CD8-positive, alpha-beta memory T cell (primary cell): ENCODE results near the gene NAXD. TPM values are rescaled to one million over a fixed set of nuclear protein-coding genes. Genes with fewer than 3 reads are reported as not detected.

Source experiments
- CTCF ChIA-PET: fragments of 350-600 bp; sonication (Branson Sonifier 250); formaldehyde crosslinking; loops from one replicate; lab custom pipeline; 2021; ENCODE audit warnings: antibody characterized with exemption; lab: Charles Lee
- POLR2A ChIA-PET: fragments of 350-600 bp; sonication (Branson Sonifier 250); formaldehyde crosslinking; loops from one replicate; lab custom pipeline; 2021; ENCODE audit warnings: antibody characterized with exemption; lab: Charles Lee
- DNase-seq, 5 donors: peaks; one replicate each; pipeline versions ENCODE4 v3.0.0 to v3.0.0-alpha.2; 2020 to 2022; ENCODE audit warnings: mixed read lengths in 1 of 5
- H3K27ac ChIP-seq: one replicate; pipeline ENCODE4 v1.7.0; 2013; ENCODE audit warnings: low read depth, mild to moderate bottlenecking, low read length, moderate library complexity
- H3K27me3 ChIP-seq: 2 replicates; pipeline ENCODE4 v1.7.0; 2013; ENCODE audit warnings: low read length, mild to moderate bottlenecking; ENCODE audit not compliant: insufficient read depth, poor library complexity, severe bottlenecking
- H3K36me3 ChIP-seq: 2 replicates; pipeline ENCODE4 v1.7.0; 2013; ENCODE audit warnings: mild to moderate bottlenecking, low read length, moderate library complexity; ENCODE audit not compliant: insufficient read depth
- H3K4me1 ChIP-seq: 2 replicates; pipeline ENCODE4 v1.7.0; 2013; ENCODE audit warnings: mild to moderate bottlenecking, low read length, moderate library complexity; ENCODE audit not compliant: insufficient read depth
- H3K4me3 ChIP-seq: 2 replicates; pipeline ENCODE4 v1.7.0; 2013; ENCODE audit warnings: mild to moderate bottlenecking, low read length
- H3K9me3 ChIP-seq: 2 replicates; pipeline ENCODE4 v1.7.0; 2013; ENCODE audit warnings: mild to moderate bottlenecking, low read length
- H3K27ac Mint-ChIP-seq, 8 donors: one replicate each; pipeline ENCODE4 v1.8.0; 2020 to 2021; ENCODE audit warnings: mixed read lengths in 8 of 8, mild to moderate bottlenecking in 6 of 8, inconsistent platforms in 3 of 8, moderate library complexity in 3 of 8
- H3K27me3 Mint-ChIP-seq, 2 donors: one replicate each; pipeline ENCODE4 v1.8.0; 2020 to 2021; ENCODE audit warnings: mixed read lengths in 2 of 2, mild to moderate bottlenecking in 1 of 2, moderate library complexity in 1 of 2
- H3K36me3 Mint-ChIP-seq, 3 donors: one replicate each; pipeline ENCODE4 v1.8.0; 2020 to 2021; ENCODE audit warnings: mixed read lengths in 3 of 3, inconsistent platforms in 1 of 3, mild to moderate bottlenecking in 1 of 3
- H3K4me1 Mint-ChIP-seq, 3 donors: one replicate each; pipeline ENCODE4 v1.8.0; 2020 to 2021; ENCODE audit warnings: mixed read lengths in 3 of 3, inconsistent platforms in 1 of 3, mild to moderate bottlenecking in 1 of 3
- H3K4me3 Mint-ChIP-seq, 7 donors: one replicate each; pipeline ENCODE4 v1.8.0; 2020 to 2021; ENCODE audit warnings: mixed read lengths in 7 of 7, mild to moderate bottlenecking in 6 of 7, moderate library complexity in 4 of 7, inconsistent platforms in 2 of 7
- H3K9me3 Mint-ChIP-seq, 5 donors: one replicate each; pipeline ENCODE4 v1.8.0; 2020 to 2022; ENCODE audit warnings: mixed read lengths in 5 of 5, mild to moderate bottlenecking in 3 of 5, moderate library complexity in 2 of 5, inconsistent platforms in 1 of 5
- polyA plus RNA-seq: library from polyadenylated mRNA; unstranded; fragments of 300-500 nt; fragmentation: Illumina TruSeq; gene quantifications from one replicate; pipeline ENCODE4 v1.2.3, GENCODE V29; 2021
- total RNA-seq, 2 experiments: library from RNA; stranded (reverse); gene quantifications; one replicate each; pipeline ENCODE4 v1.2.3, GENCODE V29; 2021

NAXD gene
- total and polyA plus RNA-seq, 3 experiments from 2014 or later, result 17.0 to 20.7 (median 19.9) TPM

DNA sequence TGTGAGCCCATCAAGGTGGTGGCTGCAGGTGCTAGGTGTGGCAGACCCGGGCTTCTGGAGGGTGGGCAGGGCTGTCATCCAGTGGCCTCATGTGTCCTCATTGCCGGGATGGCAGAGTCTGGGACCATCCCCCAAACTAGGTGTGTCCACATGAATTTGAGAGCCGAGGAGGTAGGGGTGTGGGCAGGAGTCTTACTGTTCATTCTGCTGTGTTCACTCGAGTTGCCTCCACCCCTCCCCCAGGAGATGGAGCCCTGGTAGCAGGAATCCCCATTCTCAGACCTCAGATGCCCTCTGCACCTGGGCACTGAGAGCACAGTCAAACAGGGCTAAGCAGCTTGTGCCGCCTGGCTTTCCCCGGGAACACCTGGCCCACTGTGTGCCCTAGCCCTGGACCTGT is 22.4 kb downstream of the NAXD start:
- Mint-ChIP-seq H3K27me3 (no peaks in the 10 kb centered on the region), H3K36me3 (peaks cover 0 to 86% (median 4%) of the 10 kb centered on the region in 3 donors), H3K27ac (no peak overlapping the region), H3K4me1 (no peaks in the 10 kb centered on the region), H3K4me3 (no peak overlapping the region), H3K9me3 (no peaks in the 10 kb centered on the region)
- ChIA-PET CTCF (no interaction called here), POLR2A (no interaction called here)
- DNase-seq, result no peak
- Histone ChIP-seq H3K36me3 (peaks cover 46% of the 10 kb centered on the region), H3K27ac (no peak overlapping the region), H3K4me1 (no peaks in the 10 kb centered on the region), H3K27me3 (no peaks in the 10 kb centered on the region), H3K9me3 (no peaks in the 10 kb centered on the region), H3K4me3 (no peak overlapping the region)

DNA sequence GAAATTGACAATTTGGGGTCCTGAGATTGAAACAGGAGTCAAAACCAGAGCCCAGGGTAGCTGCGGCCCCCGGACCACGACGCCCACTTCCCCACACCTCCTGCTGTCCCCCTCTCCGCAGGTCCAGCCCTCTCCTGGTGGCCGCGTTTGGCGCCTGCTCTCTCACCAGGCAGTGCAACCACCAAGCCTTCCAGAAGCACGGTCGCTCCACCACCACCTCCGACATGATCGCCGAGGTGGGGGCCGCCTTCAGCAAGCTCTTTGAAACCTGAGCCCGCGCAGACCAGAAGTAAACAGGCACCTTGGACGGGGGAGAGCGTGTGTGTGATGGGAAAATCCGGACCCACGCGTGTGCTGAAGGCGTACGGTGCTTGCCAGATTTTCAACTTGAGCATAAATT is 22.9 kb downstream of the NAXD start:
- Mint-ChIP-seq H3K4me1 (no peaks in the 10 kb centered on the region), H3K36me3 (peaks cover 0 to 91% (median 6%) of the 10 kb centered on the region in 3 donors), H3K27ac (peak overlapping the region in 1 of 8 donors; percentile 13), H3K4me3 (no peak overlapping the region), H3K9me3 (no peaks in the 10 kb centered on the region), H3K27me3 (no peaks in the 10 kb centered on the region)
- Histone ChIP-seq H3K4me3 (no peak overlapping the region), H3K27me3 (no peaks in the 10 kb centered on the region), H3K9me3 (no peaks in the 10 kb centered on the region), H3K4me1 (no peaks in the 10 kb centered on the region), H3K27ac (no peak overlapping the region), H3K36me3 (peaks cover 46% of the 10 kb centered on the region)
- POLR2A ChIA-PET, result no interaction called here
- CTCF ChIA-PET, result no interaction called here
- no peak for DNase-seq

DNA sequence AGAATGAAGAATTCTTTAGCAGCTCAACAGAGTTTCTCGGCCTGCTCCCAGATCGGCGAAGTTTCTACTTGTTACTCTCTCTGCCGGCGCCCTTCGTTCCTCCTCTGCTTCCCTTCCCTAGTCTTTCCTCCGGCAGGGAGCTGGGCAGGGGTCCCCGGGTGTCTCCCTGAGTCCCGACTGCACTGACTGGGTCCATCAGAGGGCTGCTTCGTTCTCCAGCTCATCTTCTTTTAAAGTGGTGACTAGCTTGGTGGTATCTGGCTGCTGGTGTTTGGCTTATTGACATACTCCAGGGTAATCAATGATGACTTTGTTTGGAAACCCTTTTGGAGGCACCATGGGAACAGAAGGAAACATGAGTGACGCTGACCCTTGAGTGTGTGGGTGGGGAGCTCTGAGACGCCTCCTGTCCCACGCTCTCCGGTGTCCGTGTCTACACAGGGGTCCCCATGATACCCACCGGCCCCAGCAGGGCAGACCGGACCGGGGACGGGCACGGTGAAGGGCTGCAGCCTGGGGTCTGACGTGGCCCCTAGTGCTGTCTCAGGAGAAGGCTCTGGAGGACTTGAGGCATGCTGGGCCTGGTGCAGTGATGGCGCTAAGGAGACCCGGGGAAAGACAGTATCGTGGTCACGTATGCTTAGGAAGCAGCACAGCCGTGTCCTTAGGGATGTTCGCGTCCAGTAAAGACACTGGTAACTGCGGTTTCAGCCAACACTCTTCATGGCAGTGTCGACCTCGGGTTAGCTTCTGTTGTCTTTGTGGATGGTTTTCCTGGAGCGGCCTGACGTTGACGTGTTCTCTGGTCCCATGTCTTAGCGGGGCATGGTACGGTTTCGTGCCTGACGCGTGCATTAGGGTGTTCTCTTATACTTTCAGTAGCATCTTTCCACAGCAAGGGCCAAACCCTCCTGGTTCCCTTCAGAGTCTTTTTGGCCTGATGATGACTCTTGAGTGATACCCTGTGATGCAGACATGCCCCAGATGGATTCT is 23.8 kb downstream of the NAXD start:
- Histone ChIP-seq H3K4me1 (no peaks in the 10 kb centered on the region), H3K36me3 (peaks cover 49% of the 10 kb centered on the region), H3K27me3 (no peaks in the 10 kb centered on the region), H3K9me3 (no peaks in the 10 kb centered on the region), H3K27ac (no peak overlapping the region), H3K4me3 (no peak overlapping the region)
- Mint-ChIP-seq H3K4me3 (no peak overlapping the region), H3K4me1 (peaks cover 0 to under 1% (median 0%) of the 10 kb centered on the region in 3 donors), H3K27ac (peak overlapping the region in 4 of 8 donors; percentile 2 to 85 (median 39)), H3K27me3 (no peaks in the 10 kb centered on the region), H3K9me3 (no peaks in the 10 kb centered on the region), H3K36me3 (peaks cover 0 to 93% (median 6%) of the 10 kb centered on the region in 3 donors)
- DNase-seq, result no peak
- ChIA-PET CTCF (no interaction called here), POLR2A (interaction anchor here (0.6 kb wide), 1 partner anchor 276 kb away, joined by 3 read pairs; no protein-coding TSS in a partner anchor)

DNA sequence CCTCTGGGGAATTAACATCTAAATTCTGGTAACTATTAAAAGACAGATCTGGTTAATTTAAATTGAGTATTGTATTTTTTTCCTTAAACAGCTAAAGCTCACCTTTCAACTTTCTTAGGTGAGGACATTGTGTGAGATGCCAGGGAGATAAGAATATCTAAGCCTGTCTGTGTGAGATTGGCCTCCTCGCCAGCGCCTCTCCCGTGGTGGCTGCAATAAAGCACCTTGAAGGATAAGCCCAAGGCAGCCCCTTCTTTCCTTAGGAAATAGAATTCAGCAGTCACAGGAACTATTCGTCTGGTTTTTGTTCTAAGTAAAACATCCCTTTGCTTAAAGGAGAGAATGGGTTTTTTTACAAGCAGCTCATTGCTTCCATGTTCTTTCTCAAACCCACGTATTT is 24.6 kb downstream of the NAXD start:
- no peaks in the 10 kb centered on the region for H3K9me3 Mint-ChIP-seq
- DNase-seq, result no peak
- Histone ChIP-seq H3K4me3 (no peak overlapping the region), H3K27ac (no peak overlapping the region), H3K27me3 (no peaks in the 10 kb centered on the region), H3K4me1 (peaks cover 4% of the 10 kb centered on the region), H3K36me3 (peaks cover 45% of the 10 kb centered on the region), H3K9me3 (no peaks in the 10 kb centered on the region)
- ChIA-PET POLR2A (interaction anchor here (0.6 kb wide), 1 partner anchor 276 kb away, joined by 3 read pairs; no protein-coding TSS in a partner anchor), CTCF (no interaction called here)
- peak overlapping the region in 1 of 7 donors; percentile 23 for H3K4me3 Mint-ChIP-seq
- no peaks in the 10 kb centered on the region for H3K27me3 Mint-ChIP-seq
- peaks cover 0 to 91% (median 6%) of the 10 kb centered on the region in 3 donors for H3K36me3 Mint-ChIP-seq
- peaks cover 0 to 7% (median 4%) of the 10 kb centered on the region in 3 donors for H3K4me1 Mint-ChIP-seq
- peak overlapping the region in 5 of 8 donors; percentile 6 to 56 (median 31) for H3K27ac Mint-ChIP-seq

DNA sequence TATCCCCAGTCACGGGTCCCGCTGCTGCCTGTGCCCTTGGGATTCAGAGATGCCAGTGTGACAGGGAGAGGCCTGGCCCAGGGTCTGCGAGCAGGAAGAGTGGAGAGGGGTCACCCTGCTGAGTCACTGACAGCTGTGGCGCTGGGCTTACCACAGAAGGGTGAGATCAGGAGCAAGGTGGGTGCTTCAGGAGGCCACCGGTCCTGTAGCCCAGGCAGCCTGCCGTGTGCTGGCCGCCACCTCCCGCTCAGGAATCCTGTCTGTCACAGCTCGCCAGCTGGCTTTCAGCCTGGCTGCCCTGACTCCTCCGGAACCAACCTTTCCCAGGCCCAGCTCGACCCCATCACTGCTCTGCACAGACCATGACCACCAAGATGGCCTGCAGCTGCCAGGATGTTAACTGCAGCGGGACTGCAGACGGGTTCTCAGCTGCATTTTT is 25.3 kb downstream of the NAXD start:
- ChIA-PET CTCF (no interaction called here), POLR2A (no interaction called here)
- Histone ChIP-seq H3K9me3 (no peaks in the 10 kb centered on the region), H3K27me3 (no peaks in the 10 kb centered on the region), H3K4me1 (peaks cover 4% of the 10 kb centered on the region), H3K4me3 (no peak overlapping the region), H3K27ac (no peak overlapping the region), H3K36me3 (peaks cover 38% of the 10 kb centered on the region)
- Mint-ChIP-seq H3K27ac (peak overlapping the region in 3 of 8 donors; percentile 43 to 56 (median 51)), H3K4me1 (peaks cover 0 to 7% (median 4%) of the 10 kb centered on the region in 3 donors), H3K36me3 (peaks cover 0 to 87% (median 6%) of the 10 kb centered on the region in 3 donors), H3K27me3 (no peaks in the 10 kb centered on the region), H3K4me3 (no peak overlapping the region), H3K9me3 (no peaks in the 10 kb centered on the region)
- no peak for DNase-seq

DNA sequence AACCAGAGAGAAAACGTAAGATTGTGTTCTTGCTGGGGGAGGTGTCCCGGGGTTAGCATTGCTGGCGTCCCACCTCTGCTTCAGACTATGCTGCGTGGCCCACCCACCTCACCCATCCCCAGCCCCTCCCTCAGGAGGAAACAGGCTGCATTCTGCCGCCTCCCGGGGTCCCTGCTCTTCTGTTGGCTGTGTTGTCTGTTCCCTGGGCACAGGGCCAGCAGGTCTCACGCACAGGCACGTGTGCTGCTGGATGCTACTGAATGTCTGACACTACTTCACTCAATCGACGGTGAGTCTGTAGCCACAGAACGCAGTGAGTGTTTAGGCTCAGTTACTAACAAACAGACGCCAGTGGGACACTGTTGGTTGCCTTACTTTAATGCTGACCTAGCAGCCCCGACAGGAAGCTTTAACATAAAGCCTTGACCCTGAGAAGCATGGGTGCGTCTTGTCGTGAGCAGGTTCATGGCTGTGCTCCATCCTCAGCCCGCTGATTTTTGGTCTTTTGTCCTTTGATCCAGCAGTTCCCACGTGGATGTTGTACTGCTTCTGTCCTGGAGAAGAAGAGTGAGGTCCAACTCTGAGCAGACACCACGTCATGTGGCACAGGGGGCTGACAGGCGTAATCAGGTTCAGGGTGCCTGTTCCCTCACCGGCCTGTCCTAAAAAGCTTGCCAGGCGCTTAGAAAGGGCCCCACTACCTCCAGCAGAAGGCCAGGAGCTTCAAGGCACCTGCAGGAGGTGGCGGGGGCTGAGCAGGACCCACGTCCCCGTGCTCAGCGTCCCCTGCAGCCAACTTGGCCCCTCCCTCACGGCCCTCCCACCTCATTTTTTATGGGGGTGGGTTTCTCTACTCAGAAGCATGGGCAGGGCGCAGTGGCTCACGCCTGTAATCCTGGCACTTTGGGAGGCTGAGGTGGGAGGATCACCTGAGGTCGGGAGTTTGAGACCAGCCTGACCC is 26.0 kb downstream of the NAXD start:
- no peaks in the 10 kb centered on the region for H3K9me3 ChIP-seq
- ChIA-PET POLR2A (no interaction called here), CTCF (no interaction called here)
- H3K27ac ChIP-seq, result no peak overlapping the region
- peaks cover 4% of the 10 kb centered on the region for H3K4me1 ChIP-seq
- no peaks in the 10 kb centered on the region for H3K27me3 ChIP-seq
- H3K36me3 ChIP-seq, result peaks cover 31% of the 10 kb centered on the region
- H3K4me3 Mint-ChIP-seq, result no peak overlapping the region
- no peaks in the 10 kb centered on the region for H3K9me3 Mint-ChIP-seq
- no peaks in the 10 kb centered on the region for H3K27me3 Mint-ChIP-seq
- peaks cover 0 to 7% (median 4%) of the 10 kb centered on the region in 3 donors for H3K4me1 Mint-ChIP-seq
- peak overlapping the region in 2 of 8 donors; percentile 21 to 73 for H3K27ac Mint-ChIP-seq
- H3K4me3 ChIP-seq, result no peak overlapping the region
- peaks cover 0 to 84% (median 6%) of the 10 kb centered on the region in 3 donors for H3K36me3 Mint-ChIP-seq
- DNase-seq, result no peak

DNA sequence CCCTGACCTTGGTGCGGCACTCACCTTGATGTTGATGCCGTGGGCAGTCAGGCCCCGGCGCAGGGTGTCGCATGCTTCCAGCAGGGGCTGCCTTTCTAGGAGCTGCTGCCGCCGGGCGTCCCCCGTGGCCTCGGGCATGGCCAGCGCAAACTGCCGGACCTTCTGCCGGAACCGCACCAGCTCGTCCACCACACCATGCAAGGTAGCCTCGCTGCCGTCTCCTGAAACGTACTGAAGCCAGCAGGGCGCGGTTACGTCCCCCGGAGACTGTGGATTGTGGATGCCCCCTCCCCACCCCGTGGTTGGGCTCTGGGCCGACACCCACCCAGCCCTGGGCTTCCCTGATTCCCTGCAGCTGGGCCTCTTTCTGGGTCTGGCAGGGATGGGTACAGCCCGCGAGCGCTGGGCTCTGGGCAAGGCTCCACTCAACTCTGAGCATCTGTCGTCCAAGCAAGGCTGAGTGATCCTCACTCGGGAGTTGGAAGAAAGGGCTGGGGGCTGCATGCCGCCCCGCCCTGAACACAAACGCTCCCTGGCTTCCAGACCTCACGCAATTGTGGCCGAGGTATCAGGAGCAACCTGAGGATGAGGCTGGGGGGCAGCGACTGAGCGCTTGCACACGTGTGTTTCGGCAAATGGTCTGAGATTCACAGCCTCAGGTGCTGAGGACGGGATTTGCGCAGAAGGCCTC is 27.1 kb downstream of the NAXD start:
- POLR2A ChIA-PET, result no interaction called here
- no peak for DNase-seq
- Mint-ChIP-seq H3K4me3 (no peak overlapping the region), H3K36me3 (peaks cover 0 to 73% (median 4%) of the 10 kb centered on the region in 3 donors), H3K9me3 (no peaks in the 10 kb centered on the region), H3K27ac (no peak overlapping the region), H3K27me3 (no peaks in the 10 kb centered on the region), H3K4me1 (peaks cover 0 to 7% (median 4%) of the 10 kb centered on the region in 3 donors)
- Histone ChIP-seq H3K27me3 (no peaks in the 10 kb centered on the region), H3K27ac (no peak overlapping the region), H3K4me1 (peaks cover 4% of the 10 kb centered on the region), H3K9me3 (no peaks in the 10 kb centered on the region), H3K4me3 (no peak overlapping the region), H3K36me3 (peaks cover 20% of the 10 kb centered on the region)
- CTCF ChIA-PET, result no interaction called here
